ENCODE data around the gene MRPL53.
"Not testable (repeated sequence)": the region's sequence is repeated elsewhere in the genome, so short reads cannot be mapped to it uniquely, and the experiment has no call there.

- TF ChIP-seq EZH2 (IDR thresholded peaks at IDR 0.05; ENCODE audit: insufficient read depth, poor library complexity, severe bottlenecking); EZH2phosphoT487 (IDR thresholded peaks at IDR 0.05; ENCODE audit: insufficient read depth, low read depth): not testable (repeated sequence)
These were observed 12.9 kb downstream of the MRPL53 start for GRCh38 chr2:74459503-74460118.

Data from GM23248 (cell line).